ENCODE measurements around the gene KANK4. TPM values are rescaled to one million over a fixed set of nuclear protein-coding genes. Genes with fewer than 3 reads are reported as not detected.

Gene KANK4
- polyA plus RNA-seq, 3 donors, result not detected

DNA sequence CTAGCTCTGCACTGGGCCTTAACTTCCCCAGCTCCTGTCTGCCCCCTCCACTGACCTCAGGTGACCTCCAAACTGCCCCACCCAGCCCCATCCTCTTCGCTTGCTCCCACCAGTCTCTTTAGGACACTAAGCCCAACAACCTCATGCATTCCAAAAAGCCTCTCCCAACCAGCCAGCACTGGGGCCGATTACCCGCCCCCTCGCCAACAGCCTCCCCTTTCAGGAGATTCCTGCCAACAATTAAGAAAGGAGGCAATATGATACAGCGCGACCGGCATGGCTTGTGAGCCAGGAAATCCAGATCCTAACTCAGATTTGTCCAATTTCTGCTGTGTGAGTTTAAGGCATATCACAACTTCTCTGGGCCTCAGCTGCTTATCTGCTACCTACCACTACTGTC is 14.7 kb downstream of the KANK4 start:
- Histone ChIP-seq H3K27ac (ENCODE audit: low read depth in 1 of 2, low read length in 2 of 2) (no peak overlapping the region), H4K20me1 (ENCODE audit: insufficient read depth, low read length) (no peaks in the 10 kb centered on the region), H3K4me2 (replicated peaks; ENCODE audit: extremely low read depth, low read length, poor library complexity, severe bottlenecking) (no peak overlapping the region), H3K27me3 (ENCODE audit: control insufficient read depth in 2 of 2, insufficient read depth in 2 of 2, low read length in 2 of 2) (no peaks in the 10 kb centered on the region), H3K9ac (ENCODE audit: insufficient read depth, low read length, poor library complexity, severe bottlenecking) (no peak overlapping the region), H2AFZ (ENCODE audit: insufficient read depth, low read depth, low read length, poor library complexity, severe bottlenecking) (no peak overlapping the region), H3K4me3 (replicated peaks in 1 of 3; ENCODE audit: low read depth in 2 of 3, low read length in 3 of 3) (no peak overlapping the region), H3K4me1 (ENCODE audit: control insufficient read depth in 1 of 2, insufficient read depth in 2 of 2, low read length in 2 of 2) (no peaks in the 10 kb centered on the region), H3K9me3 (replicated peaks in 1 of 2; ENCODE audit: control insufficient read depth in 1 of 2, insufficient read depth in 1 of 2, low read length in 2 of 2) (no peaks in the 10 kb centered on the region), H3K36me3 (replicated peaks in 1 of 2; ENCODE audit: control insufficient read depth in 1 of 2, insufficient read depth in 2 of 2, low read length in 2 of 2) (no peaks in the 10 kb centered on the region), H3K79me2 (ENCODE audit: insufficient read depth, low read length) (no peaks in the 10 kb centered on the region)
- Mint-ChIP-seq H3K27ac (no peak overlapping the region), H3K27me3 (ENCODE audit: low read depth in 3 of 3) (peaks cover 0 to 5% (median 2%) of the 10 kb centered on the region in 3 donors), H3K36me3 (no peaks in the 10 kb centered on the region), H3K9me3 (no peaks in the 10 kb centered on the region), H3K4me1 (no peaks in the 10 kb centered on the region), H3K4me3 (no peak overlapping the region)
- DNase-seq, result no peak
- 100% methylated on average over 1 of the region's 7 CpGs for WGBS (ENCODE audit: insufficient coverage)
- no peak for TF ChIP-seq CTCF (IDR thresholded peaks at IDR 0.05)
- intact Hi-C loops (cut with micrococcal nuclease), result no loop called here

GRCh38 chr1:62301726-62302390 is 17.4 kb downstream of the KANK4 start:
- Mint-ChIP-seq H3K36me3 (no peaks in the 10 kb centered on the region), H3K4me3 (no peak overlapping the region), H3K9me3 (no peaks in the 10 kb centered on the region), H3K4me1 (no peaks in the 10 kb centered on the region), H3K27ac (no peak overlapping the region), H3K27me3 (ENCODE audit: low read depth in 3 of 3) (peaks cover 0 to 12% (median 1%) of the 10 kb centered on the region in 3 donors)
- intact Hi-C loops (cut with micrococcal nuclease), result no loop called here
- Histone ChIP-seq H2AFZ (ENCODE audit: insufficient read depth, low read depth, low read length, poor library complexity, severe bottlenecking) (no peak overlapping the region), H3K27ac (ENCODE audit: low read depth in 1 of 2, low read length in 2 of 2) (no peak overlapping the region), H3K27me3 (ENCODE audit: control insufficient read depth in 2 of 2, insufficient read depth in 2 of 2, low read length in 2 of 2) (no peaks in the 10 kb centered on the region), H3K9me3 (replicated peaks in 1 of 2; ENCODE audit: control insufficient read depth in 1 of 2, insufficient read depth in 1 of 2, low read length in 2 of 2) (no peaks in the 10 kb centered on the region), H3K4me2 (replicated peaks; ENCODE audit: extremely low read depth, low read length, poor library complexity, severe bottlenecking) (no peak overlapping the region), H3K79me2 (ENCODE audit: insufficient read depth, low read length) (no peaks in the 10 kb centered on the region), H4K20me1 (ENCODE audit: insufficient read depth, low read length) (no peaks in the 10 kb centered on the region), H3K4me3 (replicated peaks in 1 of 3; ENCODE audit: low read depth in 2 of 3, low read length in 3 of 3) (no peak overlapping the region), H3K9ac (ENCODE audit: insufficient read depth, low read length, poor library complexity, severe bottlenecking) (no peak overlapping the region), H3K36me3 (replicated peaks in 1 of 2; ENCODE audit: control insufficient read depth in 1 of 2, insufficient read depth in 2 of 2, low read length in 2 of 2) (no peaks in the 10 kb centered on the region), H3K4me1 (ENCODE audit: control insufficient read depth in 1 of 2, insufficient read depth in 2 of 2, low read length in 2 of 2) (no peaks in the 10 kb centered on the region)
- no peak for DNase-seq
- no peak for TF ChIP-seq CTCF (IDR thresholded peaks at IDR 0.05)
- WGBS (ENCODE audit: insufficient coverage), result 85% methylated on average over 7 of the region's 8 CpGs
